ENCODE data around the gene FLAD1.
A peak's percentile ranks its signal among the peaks of the same experiment; 100 is the strongest.
"Not testable (repeated sequence)": the region's sequence is repeated elsewhere in the genome, so short reads cannot be mapped to it uniquely, and the experiment has no call there.

FLAD1 gene

DNA sequence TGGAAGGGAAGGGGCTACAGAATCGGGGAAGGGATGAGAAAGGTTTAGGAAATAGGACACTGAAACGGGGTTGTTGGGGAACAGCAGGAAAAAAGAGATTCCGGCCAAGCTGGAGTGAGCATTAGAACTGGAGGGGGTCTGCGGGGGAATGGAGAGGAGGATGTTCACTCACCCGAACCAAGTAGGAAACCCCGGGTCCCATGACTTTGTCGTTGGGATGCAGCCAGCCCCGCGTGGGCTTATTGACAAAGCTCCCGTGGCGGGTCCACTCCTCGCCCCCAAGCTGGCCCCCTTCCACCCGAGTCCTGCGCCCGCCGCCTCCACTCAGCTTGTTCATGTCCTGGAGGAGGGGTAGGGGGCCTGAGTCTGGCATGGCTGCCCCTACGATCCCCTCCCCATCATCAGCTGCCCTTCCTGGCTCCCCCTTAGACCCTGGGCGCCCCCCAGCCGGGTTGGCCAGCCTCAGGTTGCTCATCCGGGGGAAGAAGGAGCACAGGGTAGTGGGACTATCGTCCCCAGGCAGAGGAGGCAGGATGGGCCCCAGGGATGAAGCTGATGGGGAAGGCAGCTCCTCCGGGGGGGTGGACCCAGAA is 13.2 kb upstream of the FLAD1 start:
- no peak for DNase-seq

DNA sequence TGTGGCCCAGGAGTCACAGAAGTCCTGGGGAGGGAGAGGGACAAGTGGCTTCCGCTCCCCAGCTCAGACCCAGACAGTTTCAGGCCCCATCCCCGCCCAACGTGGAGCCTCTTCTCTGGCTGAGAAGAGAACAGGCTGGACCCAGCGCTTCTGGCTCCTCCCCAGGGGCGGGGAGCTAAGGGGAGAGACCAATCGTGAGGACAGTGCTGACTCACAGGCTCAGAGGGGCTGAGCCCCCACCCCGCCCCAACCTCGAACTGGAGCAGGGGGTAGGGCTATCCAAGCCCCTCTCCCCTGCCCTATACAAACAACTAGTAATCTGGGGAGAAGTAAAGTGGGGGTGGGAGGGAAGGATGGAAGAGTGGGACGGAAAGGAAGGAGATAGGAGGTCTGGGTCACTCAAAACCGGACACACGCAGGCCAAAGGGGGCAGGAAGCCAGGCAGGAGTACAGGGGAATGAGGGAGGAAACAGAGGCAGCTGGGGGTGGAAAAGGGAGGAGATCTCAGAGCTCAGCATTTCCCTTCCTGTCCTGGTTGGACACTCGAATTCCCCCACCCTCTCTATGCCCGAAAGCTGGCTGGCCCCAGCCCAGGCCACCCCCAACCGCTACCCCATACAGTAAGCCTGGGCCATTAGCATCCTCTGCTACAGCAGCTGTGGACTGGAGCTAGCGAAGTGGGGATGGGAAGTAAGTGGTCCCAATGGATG is 12.4 kb upstream of the FLAD1 start, which contains the start of gene SHC1:
Gene SHC1 (minus strand): TSS at position 117 of the 710 bp plus-strand sequence. CDS start 221 bp downstream, outside the sequence.
- no peak for DNase-seq

DNA sequence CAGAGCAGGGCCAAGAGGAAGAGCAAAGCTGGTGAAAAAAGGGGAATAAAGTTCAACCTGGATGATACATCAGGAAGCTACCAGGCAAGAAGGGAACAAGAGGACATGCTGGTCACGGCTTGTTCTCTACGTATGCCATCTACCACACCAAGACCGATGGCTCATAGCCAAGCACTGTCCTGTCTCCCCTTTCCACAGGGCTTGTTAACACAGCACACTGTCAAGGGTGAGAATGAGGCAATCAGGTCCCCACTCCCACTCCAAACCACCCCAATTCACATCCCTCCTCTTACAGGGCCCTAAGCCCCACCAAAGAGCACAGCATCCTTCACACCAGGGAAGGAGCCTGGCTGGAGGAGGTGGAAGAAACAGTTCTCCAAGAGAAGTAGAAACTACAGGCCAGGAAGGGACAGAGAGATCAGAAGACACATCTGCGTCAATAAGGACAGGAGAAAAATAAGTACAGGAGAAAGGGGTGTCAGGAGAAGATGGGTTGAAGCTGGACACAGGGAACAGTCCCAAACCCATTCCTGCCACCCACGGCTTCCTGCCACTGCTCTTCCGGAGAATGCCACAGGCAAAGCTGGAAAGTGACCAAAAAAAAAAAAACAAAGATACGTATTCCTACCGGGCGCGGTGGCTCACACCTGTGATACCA is 11.7 kb upstream of the FLAD1 start:
- DNase-seq, result no peak

DNA sequence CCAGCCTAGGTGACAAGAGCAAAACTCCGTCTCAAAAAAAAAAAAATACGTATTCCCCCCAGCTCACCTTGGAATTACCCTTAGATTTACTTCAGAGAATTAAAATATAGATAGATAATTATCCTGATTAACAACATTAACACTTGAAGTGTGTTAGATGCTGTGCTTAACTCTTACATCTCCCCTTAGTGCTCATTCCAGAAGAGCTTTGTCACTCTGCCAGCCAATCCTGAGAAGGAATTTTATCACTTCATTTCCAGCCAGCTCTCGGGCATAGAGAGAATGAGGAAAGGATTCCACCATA is 11.0 kb upstream of the FLAD1 start:
- no peak for DNase-seq

DNA sequence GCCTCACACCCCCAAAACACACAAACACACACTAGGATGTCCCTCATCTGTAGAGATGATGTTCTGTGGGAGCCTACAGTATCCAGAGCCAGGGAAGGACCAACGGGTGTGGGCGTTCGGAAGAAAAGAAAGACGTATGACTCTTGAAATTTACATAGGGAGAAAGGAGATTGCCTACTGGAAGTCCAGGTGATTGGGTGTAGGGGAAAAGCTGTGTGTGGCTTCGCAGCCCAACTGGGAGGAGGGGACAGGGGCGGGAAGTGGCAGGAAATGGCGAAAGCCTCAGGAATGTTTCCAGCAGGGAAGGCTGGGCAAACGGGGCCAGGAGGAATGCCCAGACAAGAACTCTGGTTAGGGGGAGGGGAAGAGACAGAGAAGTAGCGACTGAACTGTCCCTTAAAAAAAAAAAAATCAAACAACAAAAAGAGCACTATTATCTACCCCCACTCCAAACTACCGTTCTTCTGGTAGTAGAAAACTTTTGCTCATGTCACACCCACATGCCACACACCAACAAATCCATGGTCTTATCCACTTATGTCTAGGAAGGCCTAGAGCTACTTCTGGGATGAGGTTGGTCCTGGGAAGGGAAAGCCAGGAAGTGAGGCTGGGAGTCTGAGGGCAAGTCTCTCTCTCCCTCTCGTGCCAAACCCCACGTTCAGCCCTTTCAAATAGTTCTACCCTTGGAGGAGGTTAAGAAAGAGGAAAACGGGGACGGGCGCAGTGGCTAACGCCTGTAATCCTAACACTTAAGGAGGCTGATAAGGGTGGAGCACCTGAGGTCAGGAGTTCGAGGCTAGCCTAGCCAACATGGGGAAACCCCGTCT is 10.4 kb upstream of the FLAD1 start:
- DNase-seq, result no peak

DNA sequence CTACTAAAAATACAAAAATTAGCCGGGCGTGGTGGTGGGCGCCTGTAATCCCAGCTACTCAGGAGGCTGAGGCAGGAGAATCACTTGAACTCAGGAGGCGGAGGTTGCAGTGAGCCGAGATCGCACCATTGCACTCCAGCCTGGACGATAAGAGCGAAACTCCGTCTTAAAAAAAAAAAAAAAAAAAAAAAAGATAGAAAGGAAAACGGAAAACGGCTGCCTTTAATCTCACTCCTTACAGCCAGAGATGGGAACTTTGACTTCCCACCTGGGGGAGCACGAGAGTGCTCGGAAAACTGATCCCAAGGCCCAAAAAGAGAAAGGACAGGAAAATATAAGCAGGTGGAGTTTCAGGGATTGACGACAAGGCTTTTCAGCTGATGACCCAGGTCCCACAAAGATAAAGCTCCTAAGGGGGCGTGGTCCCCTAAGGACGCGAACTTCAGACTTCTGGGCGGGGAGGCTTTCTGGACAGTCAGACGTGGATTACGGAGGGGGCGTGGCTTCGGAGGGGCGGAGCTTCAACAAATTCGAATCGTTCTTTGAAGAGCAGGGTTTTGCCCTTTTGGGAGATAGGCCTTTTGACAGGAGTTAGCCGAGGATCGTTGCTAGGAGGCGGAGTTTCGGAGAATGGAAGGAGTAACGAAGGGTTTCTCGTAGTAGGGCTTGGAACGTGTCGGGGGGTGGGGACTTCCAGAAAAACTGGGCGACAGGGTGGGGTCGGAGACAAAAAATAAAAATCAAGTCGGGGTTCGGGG is 9.6 kb upstream of the FLAD1 start:
- DNase-seq, result peak; percentile 89

DNA sequence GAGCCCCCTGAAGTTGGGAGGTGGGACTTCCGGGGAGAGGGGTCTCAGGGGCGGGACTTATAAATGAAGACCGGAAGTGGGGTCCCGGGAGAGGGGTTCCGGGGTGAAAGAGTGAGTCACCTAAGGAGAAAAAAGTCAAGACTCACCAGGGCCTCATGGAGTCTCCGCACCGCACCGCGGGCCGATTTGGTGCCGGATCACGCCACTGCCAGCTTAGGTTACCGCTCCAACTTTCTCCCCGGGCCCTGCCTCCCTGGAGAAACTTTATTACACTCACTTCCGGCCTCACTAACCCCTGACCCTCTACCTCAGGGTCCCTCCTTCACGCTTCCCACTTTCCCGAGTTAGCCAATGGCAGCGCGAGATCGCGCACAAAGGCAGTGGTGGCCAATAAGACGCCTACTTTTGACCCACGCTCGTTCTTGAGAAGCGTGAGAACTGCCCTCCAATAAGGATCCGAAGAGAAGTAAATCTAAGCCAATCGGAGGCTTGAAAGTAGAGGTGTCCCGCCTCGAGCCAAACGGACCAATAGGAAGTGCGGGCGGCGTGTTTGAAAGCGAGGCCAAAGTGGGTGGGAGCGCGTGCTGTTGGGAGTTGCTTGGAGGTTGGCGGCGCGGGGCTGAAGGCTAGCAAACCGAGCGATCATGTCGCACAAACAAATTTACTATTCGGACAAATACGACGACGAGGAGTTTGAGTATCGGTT is 8.9 kb upstream of the FLAD1 start, which contains the start of gene CKS1B:
Gene CKS1B (plus strand): TSS at position 580 of the 706 bp plus-strand sequence. CDS start 65 bp downstream, at position 645.
- peak; percentile 95 for DNase-seq

DNA sequence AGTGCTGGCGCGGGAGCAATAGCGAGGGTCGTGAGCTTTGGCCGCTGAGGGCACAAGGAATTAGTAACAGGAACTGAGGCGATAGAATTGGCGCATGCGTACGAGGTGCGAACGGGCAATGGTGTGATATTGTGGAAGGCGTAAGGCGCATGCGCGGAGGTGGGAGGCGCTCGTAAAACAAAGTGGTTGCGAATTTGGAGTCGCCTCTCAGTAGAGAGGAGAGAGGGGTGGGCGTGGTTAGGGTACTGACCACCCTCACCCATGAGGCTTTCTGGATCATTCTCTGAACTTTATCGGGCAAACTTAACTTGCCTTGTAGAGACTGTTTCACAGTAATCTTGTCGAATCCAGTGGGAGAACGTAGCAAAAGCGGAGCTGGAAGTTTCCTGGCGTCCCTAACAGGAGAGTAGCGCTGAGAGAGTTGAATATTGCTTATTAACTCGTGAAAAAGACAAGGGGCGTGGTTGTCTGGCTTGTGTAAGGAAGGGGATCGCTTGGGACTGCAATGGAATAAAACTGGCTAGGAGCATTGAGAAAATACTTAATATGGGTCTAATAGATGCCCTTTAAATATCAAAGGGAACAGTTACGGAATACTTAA is 8.2 kb upstream of the FLAD1 start:
- DNase-seq, result no peak

DNA sequence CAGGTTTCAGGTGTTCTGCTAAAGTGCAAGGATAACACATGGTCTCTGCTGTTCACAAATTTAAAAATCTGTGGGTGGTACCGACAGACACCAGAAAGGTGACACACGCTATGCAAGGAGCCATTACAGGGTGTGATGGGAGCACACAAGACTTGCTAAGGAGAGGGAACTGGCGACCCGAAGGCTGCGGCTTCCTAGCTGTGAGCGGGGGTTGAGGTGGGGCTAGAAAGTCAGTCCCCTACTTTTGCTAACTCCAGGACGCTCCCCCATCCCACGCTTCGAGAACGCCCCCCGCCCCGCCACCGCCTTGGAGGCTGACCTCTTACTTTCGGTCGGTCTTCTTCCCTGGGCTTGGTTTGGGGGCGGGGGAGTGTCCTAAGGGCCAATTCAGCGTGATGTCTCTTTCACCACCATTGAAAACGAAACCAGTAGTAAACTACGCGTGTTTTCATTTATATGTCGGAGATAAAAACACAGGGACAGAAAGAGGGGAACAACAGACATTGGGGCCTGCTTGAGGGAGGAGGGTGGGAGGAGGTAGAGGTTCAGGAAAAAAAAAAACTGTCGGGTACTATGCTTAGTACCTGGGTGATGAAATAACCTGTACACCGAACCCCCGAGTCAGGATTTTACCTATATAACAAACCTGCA is 7.6 kb upstream of the FLAD1 start:
- peak; percentile 54 for DNase-seq

DNA sequence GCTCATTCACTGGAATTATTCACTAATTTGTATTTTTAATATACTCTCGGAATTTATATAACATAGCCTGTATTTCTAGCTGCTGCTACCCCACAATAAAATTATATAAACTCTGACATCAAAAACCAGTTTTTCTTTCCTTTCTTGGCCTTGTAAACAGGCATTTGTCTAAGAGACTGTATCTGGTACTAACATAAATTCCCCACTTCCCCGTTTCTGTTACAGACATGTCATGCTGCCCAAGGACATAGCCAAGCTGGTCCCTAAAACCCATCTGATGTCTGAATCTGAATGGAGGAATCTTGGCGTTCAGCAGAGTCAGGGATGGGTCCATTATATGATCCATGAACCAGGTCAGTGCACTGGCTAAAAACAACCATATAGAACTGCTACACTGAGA is 5.4 kb upstream of the FLAD1 start:
- not testable (repeated sequence) for DNase-seq

DNA sequence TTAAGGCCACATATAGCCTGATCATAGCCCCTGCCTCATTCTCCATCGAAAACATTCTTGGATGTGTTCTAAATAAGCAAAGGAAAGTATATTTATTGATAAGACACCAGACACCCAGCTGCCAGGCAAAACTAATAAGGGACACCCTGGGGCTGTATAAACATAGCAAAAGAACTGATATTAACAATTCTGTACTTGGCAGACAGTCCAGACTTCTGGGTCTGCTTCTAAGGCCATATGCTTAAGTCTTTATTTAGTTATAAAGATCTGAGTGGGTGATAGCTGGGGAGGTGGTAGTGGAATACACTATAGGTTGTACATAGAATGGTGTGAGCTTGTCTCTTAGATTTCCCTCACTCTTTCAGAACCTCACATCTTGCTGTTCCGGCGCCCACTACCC is 4.8 kb upstream of the FLAD1 start:
- no peak for DNase-seq

DNA sequence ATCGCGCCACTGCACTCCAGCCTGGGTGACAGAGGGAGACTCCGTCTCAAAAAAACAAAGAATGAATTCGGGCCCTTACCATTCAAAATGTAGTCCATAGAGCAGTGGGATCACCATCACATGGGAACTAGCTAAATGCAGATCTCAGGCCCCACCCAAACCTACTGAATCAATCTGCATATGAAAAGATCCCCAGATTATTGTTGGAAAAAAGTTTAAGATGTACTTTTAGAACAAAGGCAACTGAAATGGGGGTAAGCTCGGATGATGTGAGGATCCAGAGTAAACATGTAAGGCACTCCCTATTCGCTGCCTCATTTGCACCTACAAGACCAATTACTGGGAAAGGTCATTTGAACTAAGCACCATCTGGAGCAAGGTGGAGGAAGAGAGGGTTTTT is 803 bp upstream of the FLAD1 start:
- DNase-seq, result no peak

DNA sequence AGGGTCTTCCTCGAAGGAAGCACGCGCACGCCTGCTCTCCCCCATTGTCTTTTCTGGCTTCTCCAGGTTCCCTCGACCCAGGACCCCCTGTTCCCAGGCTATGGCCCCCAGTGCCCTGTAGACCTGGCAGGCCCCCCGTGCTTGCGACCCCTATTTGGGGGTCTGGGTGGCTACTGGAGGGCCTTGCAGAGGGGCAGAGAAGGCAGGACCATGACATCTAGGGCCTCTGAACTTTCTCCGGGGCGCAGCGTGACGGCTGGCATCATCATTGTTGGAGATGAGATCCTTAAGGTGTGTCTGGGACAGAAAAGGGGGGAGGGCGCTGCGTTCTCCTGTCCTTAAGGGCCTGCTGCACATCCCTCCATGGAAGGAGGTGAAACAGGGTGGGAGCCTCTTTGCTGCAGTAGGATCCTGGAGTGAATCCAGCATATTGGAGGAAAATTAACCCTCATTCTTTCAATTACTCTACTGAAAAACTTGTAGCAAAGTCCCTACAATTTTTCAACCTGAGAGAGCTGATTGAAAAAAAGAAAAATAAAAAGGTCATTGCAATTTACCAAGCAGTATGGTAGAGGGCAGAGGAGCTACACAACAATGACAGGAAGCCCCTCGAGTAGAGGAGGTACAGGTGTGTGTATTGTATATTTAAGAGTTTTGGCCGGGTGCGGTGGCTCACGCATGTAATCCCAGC is 777 bp downstream of the FLAD1 start:
- no peak for DNase-seq

DNA sequence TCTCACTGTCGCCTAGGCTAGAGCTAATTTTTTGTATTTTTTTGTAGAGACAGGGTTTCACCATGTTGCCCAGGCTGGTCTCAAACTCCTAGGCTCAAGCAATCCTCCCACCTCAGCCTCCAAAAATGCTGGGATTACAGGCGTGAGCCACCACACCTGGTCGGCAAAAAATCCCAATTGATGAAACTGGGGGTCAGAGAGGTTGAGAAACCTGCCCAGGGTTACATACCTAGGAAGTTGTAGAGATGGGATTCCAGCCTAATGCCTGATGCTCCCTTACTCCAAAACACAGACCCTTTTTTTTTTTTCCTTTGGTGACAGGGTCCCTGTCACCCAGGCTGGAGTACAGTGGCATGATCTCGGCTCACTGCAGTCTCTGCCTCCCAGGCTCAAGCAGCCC is 3.6 kb downstream of the FLAD1 start:
- not testable (repeated sequence) for DNase-seq

DNA sequence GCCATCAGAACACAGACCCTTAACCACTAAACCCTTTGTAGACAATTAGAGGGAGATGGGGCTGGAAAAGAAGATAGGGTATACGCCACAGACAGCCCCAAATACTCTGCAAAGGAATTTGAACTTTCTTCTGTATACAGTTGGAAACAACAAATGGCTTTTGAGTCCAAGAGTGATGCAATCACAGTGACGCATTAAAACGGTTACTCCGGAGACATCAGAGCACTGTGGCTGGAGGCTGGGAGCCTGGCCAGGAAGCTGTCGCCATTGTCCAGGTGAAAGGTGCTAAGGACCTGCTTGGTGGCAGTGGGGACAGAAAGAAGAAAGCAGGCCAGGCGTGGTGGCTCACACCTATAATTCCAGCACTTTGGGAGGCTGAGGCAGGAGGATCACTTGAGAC is 4.2 kb downstream of the FLAD1 start:
- no peak for DNase-seq

DNA sequence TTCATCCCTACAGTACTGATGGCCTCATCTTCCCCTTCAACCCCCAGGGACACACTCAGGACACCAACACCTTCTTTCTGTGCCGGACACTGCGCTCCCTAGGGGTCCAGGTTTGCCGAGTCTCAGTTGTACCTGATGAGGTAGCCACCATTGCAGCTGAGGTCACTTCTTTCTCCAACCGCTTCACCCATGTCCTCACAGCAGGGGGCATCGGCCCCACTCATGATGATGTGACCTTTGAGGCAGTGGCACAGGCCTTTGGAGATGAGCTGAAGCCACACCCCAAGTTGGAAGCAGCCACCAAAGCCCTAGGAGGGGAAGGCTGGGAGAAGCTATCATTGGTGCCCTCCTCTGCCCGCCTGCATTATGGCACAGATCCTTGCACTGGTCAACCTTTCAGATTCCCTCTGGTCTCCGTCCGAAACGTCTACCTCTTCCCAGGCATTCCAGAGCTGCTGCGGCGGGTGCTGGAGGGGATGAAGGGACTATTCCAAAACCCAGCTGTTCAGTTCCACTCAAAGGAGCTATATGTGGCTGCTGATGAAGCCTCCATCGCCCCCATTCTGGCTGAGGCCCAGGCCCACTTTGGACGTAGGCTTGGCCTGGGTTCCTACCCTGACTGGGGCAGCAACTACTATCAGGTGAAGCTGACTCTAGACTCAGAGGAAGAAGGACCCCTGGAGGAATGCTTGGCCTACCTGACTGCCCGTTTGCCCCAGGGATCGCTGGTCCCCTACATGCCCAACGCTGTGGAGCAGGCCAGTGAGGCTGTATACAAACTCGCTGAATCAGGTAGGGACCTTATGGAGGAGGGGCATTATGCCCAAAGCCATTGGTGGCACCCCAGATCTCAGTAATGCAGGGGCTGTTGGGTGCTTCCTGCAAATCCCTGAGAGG is 5.2 kb downstream of the FLAD1 start:
- DNase-seq, result no peak

DNA sequence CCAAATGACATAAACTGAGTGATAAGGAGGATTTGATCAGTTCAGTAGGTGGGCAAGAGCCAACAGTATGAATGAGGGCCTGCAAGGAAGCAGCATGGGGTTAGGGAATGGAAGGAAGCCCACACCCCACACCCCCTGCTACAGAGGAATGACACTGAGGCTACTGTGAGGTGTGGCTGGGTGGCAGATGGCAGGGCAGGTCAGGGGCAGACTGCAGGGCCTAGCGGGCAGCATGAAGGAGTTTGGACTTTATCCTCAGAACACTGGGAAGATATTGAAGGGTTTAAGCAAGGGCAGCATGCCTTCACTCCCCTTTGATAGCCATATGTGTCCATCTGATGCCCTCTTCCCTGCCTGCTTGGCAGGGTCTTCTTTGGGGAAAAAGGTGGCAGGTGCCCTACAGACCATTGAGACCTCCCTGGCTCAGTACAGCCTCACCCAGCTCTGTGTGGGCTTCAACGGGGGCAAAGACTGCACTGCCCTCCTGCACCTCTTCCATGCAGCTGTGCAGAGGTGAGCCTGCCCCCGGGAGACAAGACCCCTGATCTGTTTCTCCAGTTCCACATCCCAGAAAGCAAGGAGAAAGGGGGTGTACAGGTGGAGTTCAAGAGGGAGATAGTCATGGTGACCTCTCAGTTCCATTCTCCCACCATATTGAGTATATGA is 6.2 kb downstream of the FLAD1 start:
- no peak for DNase-seq

DNA sequence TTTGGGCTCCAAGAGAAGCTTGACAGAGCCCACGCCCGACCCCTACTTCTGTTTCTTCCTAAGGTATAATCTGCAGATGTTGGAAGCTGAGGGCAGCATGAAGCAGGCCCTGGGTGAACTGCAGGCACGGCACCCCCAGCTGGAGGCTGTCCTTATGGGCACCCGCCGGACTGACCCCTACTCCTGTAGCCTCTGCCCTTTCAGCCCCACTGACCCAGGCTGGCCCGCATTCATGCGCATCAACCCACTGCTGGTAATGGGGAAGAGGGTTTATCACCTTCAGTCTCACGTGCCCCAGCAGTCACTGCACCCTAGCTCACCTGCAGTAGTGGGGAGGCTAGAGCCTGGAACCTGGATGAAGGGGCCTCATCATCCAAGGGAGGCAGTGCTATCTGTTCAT is 7.1 kb downstream of the FLAD1 start:
- DNase-seq, result no peak

Data from activated T-cell treated with anti-CD3 and anti-CD28 coated beads, Interleukin-2, amount 50 U/mL, for 1 hour (primary cell).